HEK293 (cell line): ENCODE results near the gene TIGIT.

Experiments
- CTCF ChIA-PET: fragments of 350-600 bp; formaldehyde crosslinking; extraction: SDS; loops from one replicate; lab custom pipeline; 2021; ENCODE audit warnings: antibody characterized with exemption; lab: Yijun Ruan, JAX
- POLR2A ChIA-PET: fragments of 300-600 bp; formaldehyde crosslinking; extraction: SDS; loops from one replicate; lab custom pipeline; 2020; ENCODE audit warnings: antibody characterized with exemption, inconsistent platforms; lab: Yijun Ruan, JAX
- H3K27ac ChIP-seq: fragments of 200-500 bp; sonication (Bioruptor generic); 2 replicates; pipeline ENCODE4 v1.5.1; 2014; ENCODE audit warnings: low read depth, low read length, control low read depth, inconsistent platforms; ENCODE audit errors: extremely low read depth
- H3K36me3 ChIP-seq, 2 experiments: fragments of 200-500 bp in 1 of 2; sonication (Bioruptor generic) in 1 of 2; 1 replicate in 1 of 2; 2 replicates in 1 of 2; pipeline ENCODE4 v1.5.1; 2014 to 2017; ENCODE audit warnings: inconsistent platforms in 2 of 2, low read length in 2 of 2; ENCODE audit not compliant: control insufficient read depth in 2 of 2, insufficient read depth in 1 of 2
- H3K4me1 ChIP-seq: fragments of 200-500 bp; sonication (Bioruptor generic); 2 replicates; pipeline ENCODE4 v1.5.1; 2014; ENCODE audit warnings: mild to moderate bottlenecking, low read length, inconsistent platforms; ENCODE audit not compliant: control insufficient read depth, insufficient read depth
- H3K4me3 ChIP-seq: 2 replicates; pipeline ENCODE4 v1.5.1; 2011; ENCODE audit warnings: low read depth, mild to moderate bottlenecking, control low read depth, low read length, moderate library complexity
- H3K9me3 ChIP-seq: fragments of 200-500 bp; sonication (Bioruptor generic); 2 replicates; pipeline ENCODE4 v1.5.1; 2014; ENCODE audit warnings: low read depth, low read length, inconsistent platforms; ENCODE audit not compliant: control insufficient read depth, insufficient read depth
- KLF8 ChIP-seq: fragments of 450-650 bp; formaldehyde crosslinking; IDR thresholded peaks from 2 replicates; pipeline ENCODE4 v1.5.1; 2016; ENCODE audit warnings: missing biosample characterization, missing genetic modification characterization
- SETDB1 ChIP-seq: IDR thresholded peaks from one replicate; pipeline ENCODE4 v1.6.1; 2017; ENCODE audit warnings: mild to moderate bottlenecking, low read length, moderate library complexity, mixed read lengths; ENCODE audit not compliant: insufficient read length
- YY2 ChIP-seq: fragments of 450-650 bp; formaldehyde crosslinking; IDR thresholded peaks from 2 replicates; pipeline ENCODE4 v1.5.1; 2016; ENCODE audit warnings: missing biosample characterization, missing genetic modification characterization
- ZBTB20 ChIP-seq: fragments of 450-650 bp; formaldehyde crosslinking; IDR thresholded peaks from 2 replicates; pipeline ENCODE4 v1.5.1; 2016; ENCODE audit warnings: missing biosample characterization, missing genetic modification characterization
- ZNF121 ChIP-seq: fragments of 450-650 bp; formaldehyde crosslinking; IDR thresholded peaks from 2 replicates; pipeline ENCODE4 v1.5.1; 2016; ENCODE audit warnings: missing biosample characterization, missing genetic modification characterization
- ZNF133 ChIP-seq: fragments of 450-650 bp; formaldehyde crosslinking; IDR thresholded peaks from 2 replicates; pipeline ENCODE4 v1.5.1; 2016; ENCODE audit warnings: missing biosample characterization, missing genetic modification characterization
- ZNF140 ChIP-seq: fragments of 450-650 bp; formaldehyde crosslinking; IDR thresholded peaks from 2 replicates; pipeline ENCODE4 v1.5.1; 2016; ENCODE audit warnings: missing biosample characterization, missing genetic modification characterization
- ZNF146 ChIP-seq: fragments of 450-650 bp; formaldehyde crosslinking; IDR thresholded peaks from 2 replicates; pipeline ENCODE4 v1.5.1; 2016; ENCODE audit warnings: missing biosample characterization, missing genetic modification characterization
- ZNF2 ChIP-seq: fragments of 450-650 bp; formaldehyde crosslinking; IDR thresholded peaks from 2 replicates; pipeline ENCODE4 v1.5.1; 2016; ENCODE audit warnings: missing biosample characterization, missing genetic modification characterization
- ZNF394 ChIP-seq: fragments of 450-650 bp; formaldehyde crosslinking; IDR thresholded peaks from 2 replicates; pipeline ENCODE4 v1.5.1; 2016; ENCODE audit warnings: missing biosample characterization, missing genetic modification characterization, mild to moderate bottlenecking, moderate library complexity, borderline replicate concordance
- ZNF433 ChIP-seq: fragments of 450-650 bp; formaldehyde crosslinking; IDR thresholded peaks from 2 replicates; pipeline ENCODE4 v1.5.1; 2016; ENCODE audit warnings: missing biosample characterization, missing genetic modification characterization, low read depth
- ZNF623 ChIP-seq: fragments of 450-650 bp; formaldehyde crosslinking; IDR thresholded peaks from 2 replicates; pipeline ENCODE4 v1.5.1; 2016; ENCODE audit warnings: missing biosample characterization, missing genetic modification characterization
- ZNF629 ChIP-seq: fragments of 450-650 bp; formaldehyde crosslinking; IDR thresholded peaks from 2 replicates; pipeline ENCODE4 v1.5.1; 2017; ENCODE audit warnings: missing biosample characterization, missing genetic modification characterization
- TF ChIP-seq, protein P1 (sequence below): fragments of 450-650 bp; formaldehyde crosslinking; IDR thresholded peaks from 2 replicates; pipeline ENCODE4 v1.5.1; 2016; ENCODE audit warnings: missing biosample characterization, missing genetic modification characterization
- TF ChIP-seq, protein P2 (sequence below): sonication (generic); formaldehyde crosslinking; IDR thresholded peaks from 2 replicates; pipeline ENCODE4 v1.8.1; 2022; ENCODE audit warnings: mild to moderate bottlenecking, moderate library complexity, missing genetic modification reagents
- TF ChIP-seq, protein P3 (sequence below): fragments of 450-650 bp; formaldehyde crosslinking; IDR thresholded peaks from 2 replicates; pipeline ENCODE4 v1.5.1; 2016; ENCODE audit warnings: missing biosample characterization, missing genetic modification characterization, low read depth
- TF ChIP-seq, protein P4 (sequence below): fragments of 450-650 bp; formaldehyde crosslinking; IDR thresholded peaks from 2 replicates; pipeline ENCODE4 v1.5.1; 2017; ENCODE audit warnings: missing biosample characterization, missing genetic modification characterization
- TF ChIP-seq, protein P5 (sequence below): fragments of 450-650 bp; IDR thresholded peaks from 2 replicates; pipeline ENCODE4 v1.5.1; 2018; ENCODE audit warnings: missing biosample characterization, mild to moderate bottlenecking, missing genetic modification characterization

The TIGIT gene

DNA sequence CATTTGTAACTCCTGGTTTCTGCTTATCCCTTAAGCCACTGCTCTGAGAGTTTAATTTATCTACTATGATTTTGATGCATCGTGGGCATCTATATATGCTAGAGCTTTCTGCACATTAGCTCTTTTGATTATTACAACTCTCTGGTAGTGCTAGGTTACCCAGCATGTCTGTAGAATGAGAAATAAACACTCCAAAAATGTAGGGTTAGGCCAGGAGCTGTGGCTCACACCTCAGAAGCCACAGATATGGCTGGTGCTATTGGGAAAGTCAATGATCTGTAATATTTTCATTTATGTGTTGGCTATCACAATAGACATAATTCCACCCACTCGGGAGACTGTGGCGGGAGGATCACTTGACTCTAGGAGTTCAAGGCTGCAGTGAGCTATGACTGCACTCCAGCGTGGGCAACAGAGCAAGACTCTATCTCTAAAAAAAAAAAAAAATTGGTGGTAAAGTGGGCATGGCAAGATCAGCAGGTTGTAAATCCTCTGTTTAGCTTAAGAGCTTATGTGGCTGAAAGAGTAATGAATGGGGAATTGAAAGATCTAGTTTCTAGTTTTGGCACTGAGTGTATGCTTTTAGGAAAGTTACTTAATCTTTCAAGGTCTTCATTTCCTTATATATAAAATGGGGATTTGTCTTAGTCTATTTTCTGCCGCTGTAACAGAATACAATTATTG lies 6.3 kb downstream of the TIGIT start (continued):
- TF ChIP-seq, protein P1, sequence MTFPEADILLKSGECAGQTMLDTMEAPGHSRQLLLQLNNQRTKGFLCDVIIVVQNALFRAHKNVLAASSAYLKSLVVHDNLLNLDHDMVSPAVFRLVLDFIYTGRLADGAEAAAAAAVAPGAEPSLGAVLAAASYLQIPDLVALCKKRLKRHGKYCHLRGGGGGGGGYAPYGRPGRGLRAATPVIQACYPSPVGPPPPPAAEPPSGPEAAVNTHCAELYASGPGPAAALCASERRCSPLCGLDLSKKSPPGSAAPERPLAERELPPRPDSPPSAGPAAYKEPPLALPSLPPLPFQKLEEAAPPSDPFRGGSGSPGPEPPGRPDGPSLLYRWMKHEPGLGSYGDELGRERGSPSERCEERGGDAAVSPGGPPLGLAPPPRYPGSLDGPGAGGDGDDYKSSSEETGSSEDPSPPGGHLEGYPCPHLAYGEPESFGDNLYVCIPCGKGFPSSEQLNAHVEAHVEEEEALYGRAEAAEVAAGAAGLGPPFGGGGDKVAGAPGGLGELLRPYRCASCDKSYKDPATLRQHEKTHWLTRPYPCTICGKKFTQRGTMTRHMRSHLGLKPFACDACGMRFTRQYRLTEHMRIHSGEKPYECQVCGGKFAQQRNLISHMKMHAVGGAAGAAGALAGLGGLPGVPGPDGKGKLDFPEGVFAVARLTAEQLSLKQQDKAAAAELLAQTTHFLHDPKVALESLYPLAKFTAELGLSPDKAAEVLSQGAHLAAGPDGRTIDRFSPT (tag by site-specific recombination): no peak
- TF ChIP-seq ZNF394 (tag by site-specific recombination): no peak
- no peak for TF ChIP-seq ZNF2
- TF ChIP-seq, protein P2, sequence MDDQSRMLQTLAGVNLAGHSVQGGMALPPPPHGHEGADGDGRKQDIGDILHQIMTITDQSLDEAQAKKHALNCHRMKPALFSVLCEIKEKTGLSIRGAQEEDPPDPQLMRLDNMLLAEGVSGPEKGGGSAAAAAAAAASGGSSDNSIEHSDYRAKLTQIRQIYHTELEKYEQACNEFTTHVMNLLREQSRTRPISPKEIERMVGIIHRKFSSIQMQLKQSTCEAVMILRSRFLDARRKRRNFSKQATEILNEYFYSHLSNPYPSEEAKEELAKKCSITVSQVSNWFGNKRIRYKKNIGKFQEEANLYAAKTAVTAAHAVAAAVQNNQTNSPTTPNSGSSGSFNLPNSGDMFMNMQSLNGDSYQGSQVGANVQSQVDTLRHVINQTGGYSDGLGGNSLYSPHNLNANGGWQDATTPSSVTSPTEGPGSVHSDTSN (CRISPR knock-in tag): no peak
- TF ChIP-seq ZNF121 (tag by site-specific recombination): no peak

DNA sequence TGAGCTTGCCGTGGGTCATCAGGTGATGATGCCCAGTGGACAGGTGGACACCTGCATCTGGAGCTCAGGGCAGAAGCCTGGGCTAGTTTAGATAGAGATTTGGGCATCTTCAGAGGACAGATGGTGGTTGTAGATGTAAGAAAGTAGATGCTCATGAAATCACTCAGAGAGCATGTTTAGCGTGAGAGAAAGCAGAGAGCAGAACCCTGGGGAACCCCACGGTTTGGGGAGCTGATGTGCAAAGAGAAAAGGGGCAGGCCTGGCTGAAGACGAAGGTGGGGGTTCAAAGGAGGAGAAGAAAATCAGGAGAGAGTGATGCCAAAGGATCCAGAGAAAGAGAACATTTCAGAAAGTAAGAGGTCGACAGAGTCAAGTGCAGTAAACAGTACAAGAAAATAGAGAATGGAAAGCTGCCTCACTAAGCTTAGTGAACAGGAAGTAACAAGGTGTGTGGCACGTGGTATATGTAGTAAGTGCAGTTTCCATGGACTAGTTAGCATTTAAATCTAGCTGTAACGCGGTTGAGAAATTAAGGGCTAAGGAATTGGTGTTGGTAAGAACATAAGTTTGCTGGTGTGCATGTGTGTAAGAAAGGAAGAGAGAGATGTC lies 13.5 kb downstream of the TIGIT start:
- ChIA-PET CTCF (no interaction called here), POLR2A (no interaction called here)
- Histone ChIP-seq H3K4me1 (no peaks in the 10 kb centered on the region), H3K9me3 (no peaks in the 10 kb centered on the region), H3K27ac (no peak overlapping the region), H3K4me3 (no peak overlapping the region), H3K36me3 (no peaks in the 10 kb centered on the region)
- TF ChIP-seq ZNF394 (tag by site-specific recombination) (no peak), YY2 (tag by site-specific recombination) (no peak)

DNA sequence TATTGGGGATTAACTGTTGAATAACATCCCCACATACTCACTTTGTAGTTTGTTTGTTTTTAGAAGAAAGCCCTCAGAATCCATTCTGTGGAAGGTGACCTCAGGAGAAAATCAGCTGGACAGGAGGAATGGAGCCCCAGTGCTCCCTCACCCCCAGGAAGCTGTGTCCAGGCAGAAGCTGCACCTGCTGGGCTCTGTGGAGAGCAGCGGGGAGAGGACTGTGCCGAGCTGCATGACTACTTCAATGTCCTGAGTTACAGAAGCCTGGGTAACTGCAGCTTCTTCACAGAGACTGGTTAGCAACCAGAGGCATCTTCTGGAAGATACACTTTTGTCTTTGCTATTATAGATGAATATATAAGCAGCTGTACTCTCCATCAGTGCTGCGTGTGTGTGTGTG lies 14.0 kb downstream of the TIGIT start:
- H3K4me3 ChIP-seq: no peak overlapping the region
- no peaks in the 10 kb centered on the region for H3K36me3 ChIP-seq
- H3K9me3 ChIP-seq: no peaks in the 10 kb centered on the region
- ChIA-PET POLR2A (no interaction called here), CTCF (interaction anchor here (1.6 kb wide), 1 partner anchor 17 kb away, joined by 4 read pairs; no protein-coding TSS in a partner anchor)
- H3K27ac ChIP-seq: no peak overlapping the region
- no peaks in the 10 kb centered on the region for H3K4me1 ChIP-seq
- TF ChIP-seq ZNF629 (no peak), ZBTB20 (tag by site-specific recombination) (no peak), ZNF133 (no peak), ZNF433 (tag by site-specific recombination) (no peak), ZNF140 (no peak), KLF8 (no peak)
- TF ChIP-seq, protein P3, sequence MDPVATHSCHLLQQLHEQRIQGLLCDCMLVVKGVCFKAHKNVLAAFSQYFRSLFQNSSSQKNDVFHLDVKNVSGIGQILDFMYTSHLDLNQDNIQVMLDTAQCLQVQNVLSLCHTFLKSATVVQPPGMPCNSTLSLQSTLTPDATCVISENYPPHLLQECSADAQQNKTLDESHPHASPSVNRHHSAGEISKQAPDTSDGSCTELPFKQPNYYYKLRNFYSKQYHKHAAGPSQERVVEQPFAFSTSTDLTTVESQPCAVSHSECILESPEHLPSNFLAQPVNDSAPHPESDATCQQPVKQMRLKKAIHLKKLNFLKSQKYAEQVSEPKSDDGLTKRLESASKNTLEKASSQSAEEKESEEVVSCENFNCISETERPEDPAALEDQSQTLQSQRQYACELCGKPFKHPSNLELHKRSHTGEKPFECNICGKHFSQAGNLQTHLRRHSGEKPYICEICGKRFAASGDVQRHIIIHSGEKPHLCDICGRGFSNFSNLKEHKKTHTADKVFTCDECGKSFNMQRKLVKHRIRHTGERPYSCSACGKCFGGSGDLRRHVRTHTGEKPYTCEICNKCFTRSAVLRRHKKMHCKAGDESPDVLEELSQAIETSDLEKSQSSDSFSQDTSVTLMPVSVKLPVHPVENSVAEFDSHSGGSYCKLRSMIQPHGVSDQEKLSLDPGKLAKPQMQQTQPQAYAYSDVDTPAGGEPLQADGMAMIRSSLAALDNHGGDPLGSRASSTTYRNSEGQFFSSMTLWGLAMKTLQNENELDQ: no peak
- TF ChIP-seq, all 188 proteins: peak for 0

DNA sequence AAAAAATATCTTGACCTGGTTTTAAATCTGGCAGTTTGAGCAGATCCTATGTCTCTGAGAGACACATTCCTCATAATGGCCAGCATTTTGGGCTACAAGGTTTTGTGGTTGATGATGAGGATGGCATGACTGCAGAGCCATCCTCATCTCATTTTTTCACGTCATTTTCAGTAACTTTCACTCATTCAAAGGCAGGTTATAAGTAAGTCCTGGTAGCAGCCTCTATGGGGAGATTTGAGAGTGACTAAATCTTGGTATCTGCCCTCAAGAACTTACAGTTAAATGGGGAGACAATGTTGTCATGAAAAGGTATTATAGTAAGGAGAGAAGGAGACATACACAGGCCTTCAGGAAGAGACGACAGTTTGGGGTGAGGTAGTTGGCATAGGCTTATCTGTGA lies 14.5 kb downstream of the TIGIT start:
- Histone ChIP-seq H3K4me3 (no peak overlapping the region), H3K4me1 (no peaks in the 10 kb centered on the region), H3K36me3 (no peaks in the 10 kb centered on the region), H3K9me3 (no peaks in the 10 kb centered on the region), H3K27ac (no peak overlapping the region)
- ChIA-PET POLR2A (no interaction called here), CTCF (interaction anchor here (1.6 kb wide), 1 partner anchor 18 kb away, joined by 4 read pairs; no protein-coding TSS in a partner anchor)
- no peak for TF ChIP-seq SETDB1
- TF ChIP-seq, protein P4, sequence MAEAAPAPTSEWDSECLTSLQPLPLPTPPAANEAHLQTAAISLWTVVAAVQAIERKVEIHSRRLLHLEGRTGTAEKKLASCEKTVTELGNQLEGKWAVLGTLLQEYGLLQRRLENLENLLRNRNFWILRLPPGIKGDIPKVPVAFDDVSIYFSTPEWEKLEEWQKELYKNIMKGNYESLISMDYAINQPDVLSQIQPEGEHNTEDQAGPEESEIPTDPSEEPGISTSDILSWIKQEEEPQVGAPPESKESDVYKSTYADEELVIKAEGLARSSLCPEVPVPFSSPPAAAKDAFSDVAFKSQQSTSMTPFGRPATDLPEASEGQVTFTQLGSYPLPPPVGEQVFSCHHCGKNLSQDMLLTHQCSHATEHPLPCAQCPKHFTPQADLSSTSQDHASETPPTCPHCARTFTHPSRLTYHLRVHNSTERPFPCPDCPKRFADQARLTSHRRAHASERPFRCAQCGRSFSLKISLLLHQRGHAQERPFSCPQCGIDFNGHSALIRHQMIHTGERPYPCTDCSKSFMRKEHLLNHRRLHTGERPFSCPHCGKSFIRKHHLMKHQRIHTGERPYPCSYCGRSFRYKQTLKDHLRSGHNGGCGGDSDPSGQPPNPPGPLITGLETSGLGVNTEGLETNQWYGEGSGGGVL (tag by site-specific recombination): no peak
- TF ChIP-seq ZNF146 (tag by site-specific recombination): no peak
- TF ChIP-seq, protein P5, sequence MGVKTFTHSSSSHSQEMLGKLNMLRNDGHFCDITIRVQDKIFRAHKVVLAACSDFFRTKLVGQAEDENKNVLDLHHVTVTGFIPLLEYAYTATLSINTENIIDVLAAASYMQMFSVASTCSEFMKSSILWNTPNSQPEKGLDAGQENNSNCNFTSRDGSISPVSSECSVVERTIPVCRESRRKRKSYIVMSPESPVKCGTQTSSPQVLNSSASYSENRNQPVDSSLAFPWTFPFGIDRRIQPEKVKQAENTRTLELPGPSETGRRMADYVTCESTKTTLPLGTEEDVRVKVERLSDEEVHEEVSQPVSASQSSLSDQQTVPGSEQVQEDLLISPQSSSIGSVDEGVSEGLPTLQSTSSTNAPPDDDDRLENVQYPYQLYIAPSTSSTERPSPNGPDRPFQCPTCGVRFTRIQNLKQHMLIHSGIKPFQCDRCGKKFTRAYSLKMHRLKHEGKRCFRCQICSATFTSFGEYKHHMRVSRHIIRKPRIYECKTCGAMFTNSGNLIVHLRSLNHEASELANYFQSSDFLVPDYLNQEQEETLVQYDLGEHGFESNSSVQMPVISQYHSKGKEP: no peak
- TF ChIP-seq ZNF623 (tag by site-specific recombination): no peak
